Suppressor macrophage treated with lipopolysaccharide for 1 hour (primary cell): ENCODE measurements around the gene DPYD.

Source experiments
- DNase-seq, 3 donors: peaks; one replicate each; pipeline ENCODE4 v3.0.0-alpha.2; 2020 to 2022

DPYD gene

GRCh38 chr1:97920832-97921571 lies at the start of gene DPYD:
DPYD (minus strand) TSS chr1:97921034; CDS start chr1:97920922, 112 bp downstream.
- DNase-seq, result peak; percentile 93 to 97 (median 95)

DNA sequence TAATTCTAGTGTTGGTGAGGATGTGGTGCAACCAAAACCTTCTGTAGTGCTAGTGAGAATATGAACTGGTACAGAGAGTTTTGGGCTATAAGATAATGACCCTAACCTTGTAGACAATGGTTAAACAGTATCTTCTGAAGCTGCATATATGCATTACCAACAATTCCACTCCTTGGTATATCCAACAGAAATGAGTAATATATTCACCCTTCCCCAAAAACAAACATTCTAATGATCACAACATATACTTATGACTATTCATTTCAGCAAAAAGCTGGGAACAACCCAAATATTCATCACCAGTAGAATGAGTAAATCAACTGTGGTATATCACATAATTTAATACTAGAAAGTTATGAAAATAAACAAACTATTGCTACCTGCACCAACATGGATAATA lies 39.6 kb upstream of the DPYD start:
- no peak for DNase-seq

DNA sequence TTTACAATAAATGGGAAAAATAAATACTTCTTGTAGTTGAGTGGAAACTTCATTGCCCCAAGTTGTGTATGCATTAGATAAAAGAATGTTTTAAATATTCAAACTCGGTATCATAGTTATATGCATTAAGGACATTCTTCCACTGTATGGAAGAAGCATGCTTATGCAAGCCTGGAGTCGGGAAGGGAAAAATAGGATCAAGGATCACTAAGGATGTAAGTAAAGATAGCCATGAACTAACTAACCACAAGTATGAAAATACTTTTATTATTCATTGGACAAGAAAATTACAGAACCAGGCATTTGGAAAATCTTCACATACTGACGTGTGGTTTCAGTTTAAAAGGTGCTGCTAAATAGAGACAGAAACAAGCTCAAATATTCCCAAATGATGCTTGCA lies 26.9 kb upstream of the DPYD start:
- DNase-seq, result no peak

DNA sequence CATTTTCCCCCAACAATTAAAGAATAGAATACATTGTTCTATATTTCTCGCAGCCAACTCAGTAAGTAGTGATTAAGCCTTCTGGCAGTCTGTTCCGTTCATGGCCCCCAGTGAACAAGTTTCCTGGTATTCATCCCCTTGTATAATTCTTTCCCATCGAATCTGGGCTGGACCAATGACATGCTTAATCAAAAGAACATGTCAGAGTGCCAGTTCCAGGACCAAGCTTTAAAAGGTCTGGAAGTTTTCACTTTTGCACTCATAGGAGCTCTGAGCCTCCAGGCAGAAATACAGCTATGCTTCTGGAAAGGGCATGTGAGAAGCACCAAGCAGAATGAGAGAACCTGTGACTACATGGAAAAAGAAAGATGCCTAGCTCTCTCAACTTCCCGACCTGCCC lies 22.5 kb upstream of the DPYD start:
- DNase-seq, result no peak

GRCh38 chr1:97942161-97943123 lies 21.6 kb upstream of the DPYD start:
- no peak for DNase-seq

DNA sequence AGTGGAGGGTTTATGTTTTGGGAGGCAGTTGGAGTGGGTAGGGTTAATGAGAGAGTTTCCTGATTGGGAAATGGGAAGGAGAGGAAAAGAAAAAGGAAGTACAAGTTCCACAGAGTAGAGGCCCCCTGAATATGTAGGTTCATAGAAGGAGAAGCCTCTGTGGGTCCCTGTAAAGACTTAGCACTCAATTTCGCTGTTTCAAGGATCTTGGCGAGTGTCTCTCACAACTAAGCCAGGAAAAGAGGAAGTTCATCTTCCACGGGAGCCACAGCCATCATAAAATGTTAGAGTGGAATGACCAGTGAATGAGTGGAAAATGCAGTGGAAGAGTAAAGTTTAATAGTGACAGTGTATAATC lies 17.4 kb upstream of the DPYD start:
- peak; percentile 29 to 60 (median 52) for DNase-seq

DNA sequence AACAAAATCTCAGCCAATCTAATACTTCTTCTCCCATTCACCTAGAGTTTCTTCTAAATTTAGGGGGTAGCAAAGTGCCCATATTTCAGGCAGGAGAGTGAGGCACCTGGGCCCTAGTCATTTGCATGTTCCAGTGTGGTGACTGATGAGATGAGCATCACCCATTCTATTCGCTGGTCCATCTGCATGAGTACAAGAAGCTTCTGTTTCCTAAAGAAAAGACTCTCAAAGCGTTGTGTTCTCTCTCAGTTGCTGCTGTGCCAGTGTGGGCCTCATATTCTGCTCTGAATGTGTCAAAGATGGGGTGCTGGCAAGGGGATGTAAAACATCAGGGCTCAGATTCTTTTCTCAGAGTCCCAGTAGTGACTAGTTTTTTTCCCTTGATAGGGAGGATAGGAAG lies 16.1 kb upstream of the DPYD start:
- no peak for DNase-seq

- DNase-seq, result no peak
Observed at GRCh38 chr1:97934491-97934890, 13.7 kb upstream of the DPYD start.

GRCh38 chr1:97929874-97930851 lies 9.3 kb upstream of the DPYD start:
- no peak for DNase-seq

- no peak for DNase-seq
Observed at GRCh38 chr1:97926017-97926708, 5.3 kb upstream of the DPYD start.

GRCh38 chr1:97925151-97925550 lies 4.3 kb upstream of the DPYD start:
- no peak for DNase-seq

DNA sequence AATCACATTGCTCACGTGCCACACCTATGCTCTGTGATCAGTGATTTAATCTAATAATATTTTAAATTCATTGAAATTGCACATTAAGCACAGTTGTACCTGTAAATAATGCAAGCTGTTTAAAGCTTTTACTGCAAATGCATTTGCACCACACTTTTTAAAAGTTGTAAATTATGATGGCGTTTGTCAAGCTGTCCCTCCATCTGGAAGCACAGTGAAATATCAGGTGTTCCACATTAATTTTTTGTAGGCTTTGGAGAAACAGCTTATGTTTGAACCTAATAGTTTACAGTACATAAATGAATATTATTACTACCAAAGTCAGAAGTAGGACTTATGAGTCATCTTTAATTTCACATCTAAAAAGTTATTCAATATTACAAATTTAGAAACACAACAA lies 3.0 kb upstream of the DPYD start:
- no peak for DNase-seq

DNA sequence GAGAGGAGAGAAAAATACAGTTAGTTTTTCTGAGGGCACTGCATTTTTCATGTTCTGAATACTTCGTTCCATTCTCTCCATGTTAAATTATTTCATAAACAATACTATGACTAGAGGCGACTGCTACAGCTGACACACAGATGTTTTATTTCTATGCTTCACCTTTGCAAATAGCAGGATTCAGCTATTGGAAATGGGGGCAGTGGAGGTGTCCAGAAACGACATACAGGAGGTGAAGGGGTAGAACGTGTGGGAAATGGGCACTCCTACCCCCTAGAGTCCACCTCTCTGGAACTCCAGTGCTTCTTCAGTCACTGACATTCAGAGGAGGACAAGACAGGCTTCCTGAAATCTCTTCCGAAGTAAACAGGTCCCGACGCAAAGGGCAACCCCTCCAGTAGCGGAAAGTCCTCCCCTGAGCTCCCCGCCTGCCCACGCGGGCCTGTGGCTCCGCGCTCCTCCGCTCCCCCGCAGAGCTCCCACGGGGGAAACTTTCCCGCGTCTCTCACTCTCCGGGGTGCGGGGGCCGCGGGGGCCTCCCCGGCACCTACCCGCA lies 480 bp downstream of the DPYD start:
- peak; percentile 86 to 90 (median 87) for DNase-seq

DNA sequence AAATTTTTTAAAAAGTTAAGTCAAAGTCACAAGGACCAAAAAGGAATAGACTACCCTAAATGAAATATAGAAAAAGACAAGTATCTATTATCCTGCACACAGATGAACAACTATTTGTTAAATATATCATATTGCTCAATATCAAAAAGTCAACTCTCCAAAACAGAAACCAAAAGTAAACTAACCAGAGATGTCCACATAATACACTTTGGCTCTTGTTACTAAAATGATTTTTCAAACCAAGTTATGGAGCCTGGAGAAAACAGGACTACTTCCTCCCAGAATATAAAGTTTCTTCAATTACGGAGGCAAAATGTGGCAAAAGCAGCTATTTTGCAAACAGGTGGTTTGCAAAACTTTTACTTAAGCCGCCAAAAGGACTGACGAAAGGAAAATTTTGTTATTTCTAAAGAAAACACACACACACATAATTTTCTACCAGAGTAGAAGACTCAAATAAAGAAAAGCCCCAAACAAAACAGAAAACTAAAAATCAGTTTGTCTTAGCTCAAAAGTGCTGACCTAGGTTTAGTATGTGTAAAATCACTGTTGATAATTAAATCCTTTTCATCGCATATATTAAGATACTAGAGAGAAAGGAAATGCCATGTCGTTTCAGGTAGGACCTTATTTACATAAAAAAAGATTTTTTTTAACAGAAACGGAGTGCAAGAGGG lies 1.1 kb downstream of the DPYD start:
- peak; percentile 25 to 75 (median 69) for DNase-seq

DNA sequence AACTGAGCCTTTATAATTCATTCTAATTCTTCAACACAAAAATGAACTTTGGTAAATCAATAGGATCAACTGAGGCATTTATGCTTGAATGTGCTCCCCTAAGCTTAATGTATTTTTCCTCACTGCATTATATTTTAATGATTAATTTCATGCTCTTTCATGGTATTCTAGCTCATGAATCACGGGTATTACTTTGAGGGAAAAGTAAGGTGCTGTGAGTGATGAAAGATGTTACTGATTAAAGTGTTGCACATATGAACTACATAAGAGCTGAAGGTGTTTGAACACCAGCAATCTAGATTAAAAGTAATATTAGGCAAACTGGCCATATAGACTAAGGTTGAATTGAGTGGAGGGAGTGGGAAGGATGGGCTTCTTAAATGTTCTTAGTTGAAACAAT lies 1.9 kb downstream of the DPYD start:
- DNase-seq, result no peak

GRCh38 chr1:97913506-97914139 lies 7.2 kb downstream of the DPYD start:
- no peak for DNase-seq

DNA sequence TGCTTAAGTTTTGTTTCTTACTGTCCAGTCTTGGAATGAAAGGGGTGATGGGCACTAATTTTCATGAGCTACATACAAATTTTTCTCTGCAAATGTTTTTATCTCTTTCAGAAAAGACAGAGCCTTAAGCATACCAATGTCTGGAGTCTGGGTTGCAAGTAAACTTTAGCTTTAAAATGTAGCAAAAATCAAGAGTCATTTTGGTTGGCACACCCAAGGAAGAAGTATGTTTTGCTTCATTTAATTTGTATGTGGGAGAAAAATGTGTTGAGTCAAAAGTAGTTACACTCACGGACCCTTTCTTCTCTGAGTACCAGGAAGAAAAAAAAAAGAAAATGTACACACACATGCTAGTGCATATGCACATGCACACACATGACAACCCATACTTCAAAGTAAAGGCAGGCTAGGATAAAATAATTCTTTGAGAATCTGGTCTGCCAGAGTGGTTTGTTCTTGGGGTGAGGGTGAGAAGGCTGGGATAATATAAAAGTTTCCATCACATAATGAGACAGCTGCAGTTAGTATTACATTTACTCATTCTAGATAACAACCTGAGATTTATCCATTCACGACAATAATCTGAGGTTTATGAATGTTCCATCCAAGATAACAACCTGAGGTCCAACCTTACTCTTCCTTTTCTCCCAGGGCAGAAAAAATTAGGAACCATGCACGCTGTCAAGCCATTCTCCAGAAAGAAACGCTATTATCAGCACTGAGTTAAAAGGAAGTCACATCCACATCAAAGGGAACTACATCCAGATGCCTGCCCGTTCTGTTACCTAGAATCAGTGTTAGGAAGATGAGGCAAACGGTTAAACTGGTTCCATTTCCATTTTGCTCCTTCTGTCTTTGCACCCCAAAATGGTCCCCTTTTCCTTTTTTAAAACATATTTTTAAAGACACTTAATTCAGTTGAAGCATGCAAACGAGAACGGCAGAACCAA lies 9.3 kb downstream of the DPYD start:
- DNase-seq, result no peak

DNA sequence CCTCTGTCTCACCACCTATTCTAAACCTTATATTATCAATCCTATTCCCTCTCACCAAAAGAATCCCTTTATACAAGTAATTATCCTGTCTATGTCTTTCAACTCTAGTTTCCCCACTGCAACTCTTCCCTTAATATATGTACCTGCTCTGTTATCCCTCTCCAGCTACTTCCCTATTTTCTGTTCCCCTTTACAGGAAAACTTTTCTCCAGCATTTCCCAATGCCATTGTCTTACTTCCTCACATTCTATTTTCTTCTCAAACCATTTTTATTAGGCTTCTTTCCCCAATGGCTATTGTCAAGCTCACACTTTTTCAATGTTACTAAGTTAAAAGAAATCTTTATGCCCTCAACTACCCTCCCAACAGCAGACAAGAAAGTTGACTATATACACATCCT lies 11.6 kb downstream of the DPYD start:
- DNase-seq, result peak; percentile 49 to 77 (median 57)

DNA sequence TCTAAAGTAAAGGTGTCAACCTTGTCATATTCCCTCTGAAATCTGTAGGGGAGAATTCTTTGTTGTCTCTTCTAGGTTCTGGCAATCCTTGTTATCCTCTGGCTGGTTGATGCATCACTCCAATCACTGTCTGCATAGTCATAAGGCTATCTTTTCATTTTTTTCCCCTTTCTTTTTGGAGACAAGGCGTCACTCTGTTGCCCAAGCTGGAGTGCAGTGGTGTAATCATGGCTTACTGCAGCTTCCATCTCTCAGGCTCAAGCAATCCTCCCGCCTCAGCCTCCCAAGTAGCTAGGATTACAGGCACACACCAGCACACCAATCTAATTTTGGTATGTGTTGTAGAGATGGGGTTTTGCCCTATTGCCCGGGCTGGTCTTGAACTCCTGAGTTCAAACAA lies 12.9 kb downstream of the DPYD start:
- DNase-seq, result peak; percentile 55 to 83 (median 69)
